ENCODE data around the gene GJC1. TPM values are rescaled to one million over a fixed set of nuclear protein-coding genes. Genes with fewer than 3 reads are reported as not detected.
A peak's percentile ranks its signal among the peaks of the same experiment; 100 is the strongest.

Gene GJC1
- total RNA-seq (25.8 and 37.3 TPM in 2 replicates), polyA plus RNA-seq (14.8 and 27.0 TPM in 2 replicates)

DNA sequence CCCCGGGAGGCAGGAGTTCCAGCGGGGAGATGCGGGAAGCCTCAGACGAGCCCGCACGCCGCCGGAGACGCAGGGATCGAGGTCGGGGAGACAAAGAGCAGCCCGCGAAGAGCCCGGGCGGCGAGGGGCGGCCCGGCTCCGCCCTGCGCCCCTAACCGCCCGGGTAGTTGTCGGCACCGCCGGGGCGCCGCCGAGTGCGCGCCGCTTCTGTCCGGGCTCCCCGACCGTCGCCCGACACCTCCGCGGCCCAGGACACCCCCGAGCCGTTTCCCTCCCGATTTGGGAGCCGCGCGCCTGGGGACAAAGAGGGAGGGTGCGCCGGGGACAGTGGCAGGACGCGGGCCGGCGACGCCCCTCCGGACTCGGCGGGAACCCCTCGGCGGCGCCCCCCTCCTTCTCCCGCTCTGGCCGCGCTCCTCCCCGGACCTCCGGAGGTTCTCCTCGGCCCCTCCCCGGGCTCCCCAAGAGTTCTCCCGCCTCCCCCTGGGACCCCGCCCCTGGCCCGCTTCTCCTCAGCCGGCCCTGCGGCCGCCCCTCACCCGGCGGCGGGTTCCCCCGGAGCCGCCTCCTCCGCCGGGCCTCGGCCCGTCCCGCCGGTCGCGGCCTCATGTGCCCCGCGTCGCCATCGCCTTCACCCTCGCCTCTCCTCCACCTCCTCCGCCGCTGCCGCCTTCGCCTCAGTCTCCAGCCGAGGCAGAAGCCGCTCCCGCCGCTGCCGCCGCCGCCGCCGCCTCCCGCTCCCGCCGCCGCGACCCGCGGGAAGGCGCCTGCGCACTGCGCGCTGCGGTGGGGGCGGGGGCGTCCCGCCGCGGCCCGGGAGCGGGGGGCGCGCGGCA lies at the start of gene GJC1:
TSS of gene GJC1 (minus strand) at position 765 of the 836 bp plus-strand sequence. CDS start 24,470 bp downstream, outside the sequence.
- no peak for TF ChIP-seq CTCF (IDR thresholded peaks at IDR 0.05; ENCODE audit: low read depth, low read length)
- Histone ChIP-seq H3K27me3 (no peaks in the 10 kb centered on the region), H3K36me3 (no peaks in the 10 kb centered on the region), H3K4me3 (peak within 1 kb of the TSS; percentile 96), H3K4me1 (ENCODE audit: low read depth) (peaks cover 16% of the 10 kb centered on the region), H3K27ac (peak within 1 kb of the TSS; percentile 82), H3K9me3 (ENCODE audit: low read depth) (no peaks in the 10 kb centered on the region)
- DNase-seq (ENCODE audit: low read depth in 1 of 2, low spot score in 1 of 2), result peak; percentile 41 to 61

GRCh38 chr17:44879376-44879775 lies 49.3 kb upstream of the GJC1 start:
- no peak for TF ChIP-seq CTCF (IDR thresholded peaks at IDR 0.05; ENCODE audit: low read depth, low read length)
- H3K4me1 ChIP-seq (ENCODE audit: low read depth), result no peaks in the 10 kb centered on the region
- no peaks in the 10 kb centered on the region for H3K27me3 ChIP-seq
- no peak overlapping the region for H3K4me3 ChIP-seq
- DNase-seq (ENCODE audit: low read depth in 1 of 2, low spot score in 1 of 2), result no peak
- H3K9me3 ChIP-seq (ENCODE audit: low read depth), result no peaks in the 10 kb centered on the region
- no peak overlapping the region for H3K27ac ChIP-seq
- peaks cover 65% of the 10 kb centered on the region for H3K36me3 ChIP-seq

GRCh38 chr17:44878627-44879221 lies 48.6 kb upstream of the GJC1 start:
- DNase-seq (ENCODE audit: low read depth in 1 of 2, low spot score in 1 of 2), result peak; percentile 58 to 59
- Histone ChIP-seq H3K27ac (no peak overlapping the region), H3K4me3 (no peak overlapping the region), H3K36me3 (peaks cover 63% of the 10 kb centered on the region), H3K9me3 (ENCODE audit: low read depth) (no peaks in the 10 kb centered on the region), H3K27me3 (no peaks in the 10 kb centered on the region), H3K4me1 (ENCODE audit: low read depth) (no peaks in the 10 kb centered on the region)
- peak; percentile 69 for TF ChIP-seq CTCF (IDR thresholded peaks at IDR 0.05; ENCODE audit: low read depth, low read length)

GRCh38 chr17:44877121-44877520 lies 47.0 kb upstream of the GJC1 start:
- Histone ChIP-seq H3K27ac (no peak overlapping the region), H3K27me3 (no peaks in the 10 kb centered on the region), H3K9me3 (ENCODE audit: low read depth) (no peaks in the 10 kb centered on the region), H3K4me1 (ENCODE audit: low read depth) (no peaks in the 10 kb centered on the region), H3K4me3 (no peak overlapping the region), H3K36me3 (peaks cover 62% of the 10 kb centered on the region)
- DNase-seq (ENCODE audit: low read depth in 1 of 2, low spot score in 1 of 2), result no peak
- TF ChIP-seq CTCF (IDR thresholded peaks at IDR 0.05; ENCODE audit: low read depth, low read length), result no peak

DNA sequence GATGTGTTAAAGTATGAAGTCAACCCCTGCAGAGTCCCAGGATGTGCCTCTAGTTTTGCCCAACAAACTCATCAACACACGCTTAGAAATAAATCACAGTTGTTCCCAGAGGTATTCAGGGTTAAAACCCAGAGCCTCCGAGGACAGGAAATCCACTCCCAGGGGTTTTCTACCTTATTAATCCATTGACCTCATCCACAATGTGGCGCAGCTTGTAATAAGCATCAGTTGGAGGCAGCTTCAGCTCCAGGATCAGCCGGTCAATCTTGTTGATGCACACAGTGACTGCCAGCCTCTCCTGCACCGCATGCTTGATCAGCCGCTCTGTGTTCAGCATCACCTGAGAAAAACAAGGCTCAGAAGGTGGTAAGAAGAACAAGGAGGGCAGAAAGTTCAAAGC lies 45.7 kb upstream of the GJC1 start:
- Histone ChIP-seq H3K36me3 (peaks cover 63% of the 10 kb centered on the region), H3K27ac (no peak overlapping the region), H3K4me1 (ENCODE audit: low read depth) (no peaks in the 10 kb centered on the region), H3K4me3 (no peak overlapping the region), H3K9me3 (ENCODE audit: low read depth) (no peaks in the 10 kb centered on the region), H3K27me3 (no peaks in the 10 kb centered on the region)
- no peak for DNase-seq (ENCODE audit: low read depth in 1 of 2, low spot score in 1 of 2)
- no peak for TF ChIP-seq CTCF (IDR thresholded peaks at IDR 0.05; ENCODE audit: low read depth, low read length)
